Type B pancreatic cell (in vitro differentiated cells): Measurements from ENCODE around the gene TMEM205. TPM values are rescaled to one million over a fixed set of nuclear protein-coding genes. Genes with fewer than 3 reads are reported as not detected.

Source experiments
- DNase-seq: peaks from one replicate; pipeline ENCODE4 v3.0.0; 2021; ENCODE audit warnings: mixed read lengths; ENCODE audit not compliant: unreplicated experiment; ENCODE audit errors: extremely low spot score
- H3K27ac Mint-ChIP-seq: 2 replicates; pipeline ENCODE4 v1.8.0; 2021; ENCODE audit warnings: mild to moderate bottlenecking, mixed read lengths
- H3K27me3 Mint-ChIP-seq: 2 replicates; pipeline ENCODE4 v1.8.0; 2021; ENCODE audit warnings: mixed read lengths
- H3K36me3 Mint-ChIP-seq: 2 replicates; pipeline ENCODE4 v1.8.0; 2021; ENCODE audit warnings: mixed read lengths
- H3K4me1 Mint-ChIP-seq: one replicate; pipeline ENCODE4 v1.8.0; 2021; ENCODE audit warnings: mixed read lengths; ENCODE audit not compliant: unreplicated experiment
- H3K4me3 Mint-ChIP-seq: 2 replicates; pipeline ENCODE4 v1.8.0; 2021; ENCODE audit warnings: mild to moderate bottlenecking, mixed read lengths
- H3K9me3 Mint-ChIP-seq: 2 replicates; pipeline ENCODE4 v1.8.0; 2021; ENCODE audit warnings: mixed read lengths
- total RNA-seq: library from RNA; stranded (reverse); gene quantifications from 2 replicates; pipeline ENCODE4 v1.2.1, GENCODE V29; 2021; ENCODE audit warnings: low replicate concordance
- TF ChIP-seq, protein P1 (sequence below): fragments of 200-600 bp; sonication (generic); conservative IDR thresholded peaks from 2 replicates; pipeline ENCODE4 v1.5.0; 2021; ENCODE audit warnings: antibody characterized with exemption, mild to moderate bottlenecking

TMEM205 gene
- total RNA-seq, 1 donor from 2014 or later, result 58.6 TPM

DNA sequence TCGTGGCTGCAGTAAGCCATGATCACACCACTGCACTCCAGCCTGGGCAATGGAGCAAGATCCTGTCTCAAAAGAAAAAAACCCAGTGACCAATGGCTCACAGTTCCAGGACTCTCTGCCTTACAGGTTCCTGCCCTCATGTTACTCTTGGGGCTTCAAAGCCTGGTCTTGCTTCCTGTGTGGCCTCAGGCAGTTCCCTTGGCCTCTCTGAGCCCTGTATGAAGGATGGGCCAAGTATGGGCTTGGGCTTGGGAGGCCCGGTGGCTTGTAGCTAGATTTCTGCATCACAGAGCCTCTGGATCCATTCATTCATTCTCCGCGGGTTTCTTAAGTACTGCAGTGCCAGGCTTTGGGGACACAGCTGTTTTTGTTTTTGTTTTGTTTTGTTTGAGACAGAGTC, 50.9 kb downstream of the TMEM205 start:
- H3K4me1 Mint-ChIP-seq, result peaks cover 7% of the 10 kb centered on the region

DNA sequence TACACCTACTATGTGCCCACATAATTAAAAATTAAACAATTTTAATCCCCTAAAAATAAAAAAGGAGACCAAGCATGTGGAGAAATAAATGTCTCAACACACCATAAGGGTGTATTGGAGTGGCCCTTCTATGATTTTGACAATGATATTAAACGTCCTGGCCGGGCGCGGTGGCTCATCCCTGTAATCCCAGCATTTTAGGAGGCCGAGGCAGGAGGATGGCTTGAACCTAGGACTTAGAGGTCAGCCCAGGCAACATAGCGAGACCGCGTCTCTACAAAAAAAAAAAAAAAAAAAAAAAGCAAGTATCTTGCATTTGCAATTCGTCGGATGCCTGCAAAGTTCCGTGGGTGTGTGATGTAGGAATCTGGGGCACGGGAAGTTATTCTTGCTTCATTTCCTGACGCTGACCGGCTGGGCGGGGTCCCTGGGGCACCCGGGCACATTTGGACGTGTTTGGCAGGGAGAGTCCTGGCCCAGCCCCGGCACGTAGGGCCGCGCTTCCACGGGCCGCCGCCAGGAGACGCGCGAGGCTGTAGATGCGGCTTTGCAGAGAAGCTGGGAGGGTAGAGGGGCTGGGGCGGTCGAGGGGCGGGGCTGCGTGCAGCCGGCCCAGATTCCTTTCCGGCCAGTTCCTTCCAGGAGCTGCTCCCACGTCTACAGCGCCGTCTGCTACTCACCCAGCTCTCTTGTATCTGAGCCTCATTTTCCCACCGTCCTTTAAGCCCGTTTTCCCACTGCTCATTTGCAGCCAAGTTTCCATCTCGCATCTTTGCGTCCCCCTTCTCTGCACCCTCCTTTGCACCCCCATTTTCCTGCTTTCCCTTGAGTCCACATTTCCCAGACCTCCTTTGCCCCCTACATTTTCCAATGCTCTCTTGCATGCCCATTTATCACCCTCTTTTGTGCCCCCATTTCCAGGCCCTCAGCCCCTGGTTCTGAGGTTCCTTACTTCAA, 52.4 kb downstream of the TMEM205 start:
- Mint-ChIP-seq H3K36me3 (no peaks in the 10 kb centered on the region), H3K9me3 (no peaks in the 10 kb centered on the region), H3K27me3 (no peaks in the 10 kb centered on the region), H3K27ac (no peak overlapping the region), H3K4me1 (peaks cover 7% of the 10 kb centered on the region), H3K4me3 (peak overlapping the region; percentile 81)
- peak; percentile 96 for DNase-seq
- TF ChIP-seq, protein P1, sequence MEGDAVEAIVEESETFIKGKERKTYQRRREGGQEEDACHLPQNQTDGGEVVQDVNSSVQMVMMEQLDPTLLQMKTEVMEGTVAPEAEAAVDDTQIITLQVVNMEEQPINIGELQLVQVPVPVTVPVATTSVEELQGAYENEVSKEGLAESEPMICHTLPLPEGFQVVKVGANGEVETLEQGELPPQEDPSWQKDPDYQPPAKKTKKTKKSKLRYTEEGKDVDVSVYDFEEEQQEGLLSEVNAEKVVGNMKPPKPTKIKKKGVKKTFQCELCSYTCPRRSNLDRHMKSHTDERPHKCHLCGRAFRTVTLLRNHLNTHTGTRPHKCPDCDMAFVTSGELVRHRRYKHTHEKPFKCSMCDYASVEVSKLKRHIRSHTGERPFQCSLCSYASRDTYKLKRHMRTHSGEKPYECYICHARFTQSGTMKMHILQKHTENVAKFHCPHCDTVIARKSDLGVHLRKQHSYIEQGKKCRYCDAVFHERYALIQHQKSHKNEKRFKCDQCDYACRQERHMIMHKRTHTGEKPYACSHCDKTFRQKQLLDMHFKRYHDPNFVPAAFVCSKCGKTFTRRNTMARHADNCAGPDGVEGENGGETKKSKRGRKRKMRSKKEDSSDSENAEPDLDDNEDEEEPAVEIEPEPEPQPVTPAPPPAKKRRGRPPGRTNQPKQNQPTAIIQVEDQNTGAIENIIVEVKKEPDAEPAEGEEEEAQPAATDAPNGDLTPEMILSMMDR, result peak; percentile 96

More for the DNA sequence above, 50.9 kb downstream of the TMEM205 start:
- no peak overlapping the region for H3K27ac Mint-ChIP-seq
- DNase-seq, result no peak
- H3K36me3 Mint-ChIP-seq, result no peaks in the 10 kb centered on the region
- H3K9me3 Mint-ChIP-seq, result no peaks in the 10 kb centered on the region
- TF ChIP-seq, protein P1, result no peak
- no peak overlapping the region for H3K4me3 Mint-ChIP-seq
- no peaks in the 10 kb centered on the region for H3K27me3 Mint-ChIP-seq

Other genes with a start within 250 kb of the TMEM205 start
- gene SPC24, start 190.5 kb downstream of the TMEM205 start, total RNA-seq, result 15.0 and 43.2 TPM in 2 replicates
- gene KANK2, start 148.7 kb downstream of the TMEM205 start, total RNA-seq, result 17.6 and 55.3 TPM in 2 replicates
- gene ANGPTL8, start 106.6 kb downstream of the TMEM205 start, total RNA-seq, result not detected in 2 replicates
- 43.6 and 58.9 TPM in 2 replicates for gene DOCK6, start 83.7 kb downstream of the TMEM205 start, total RNA-seq
- not detected in 2 replicates for gene TSPAN16, start 50.1 kb downstream of the TMEM205 start, total RNA-seq
- gene RAB3D, start 6.6 kb downstream of the TMEM205 start, total RNA-seq, result 45.3 and 77.5 TPM in 2 replicates
- gene CCDC159, start 251 bp upstream of the TMEM205 start, total RNA-seq, result 9.6 and 12.1 TPM in 2 replicates
- 11.1 and 15.9 TPM in 2 replicates for gene PLPPR2, start 9.2 kb upstream of the TMEM205 start, total RNA-seq
- gene SWSAP1, start 28.4 kb upstream of the TMEM205 start, total RNA-seq, result 2.7 and 4.3 TPM in 2 replicates
- 9.2 and 11.4 TPM in 2 replicates for gene EPOR, start 38.0 kb upstream of the TMEM205 start, total RNA-seq
- 44.8 and 49.6 TPM in 2 replicates for gene RGL3, start 73.0 kb upstream of the TMEM205 start, total RNA-seq
- gene ODAD3, start 88.9 kb upstream of the TMEM205 start, total RNA-seq, result 1.0 and 2.2 TPM in 2 replicates
- 342 and 403 TPM in 2 replicates for gene PRKCSH, start 89.4 kb upstream of the TMEM205 start, total RNA-seq
- gene ELAVL3, start 134.8 kb upstream of the TMEM205 start, total RNA-seq, result 1.7 and 3.3 TPM in 2 replicates
- gene ZNF653, start 159.6 kb upstream of the TMEM205 start, total RNA-seq, result 11.5 and 13.4 TPM in 2 replicates
- 40.8 and 42.1 TPM in 2 replicates for gene ECSIT, start 182.9 kb upstream of the TMEM205 start, total RNA-seq
- gene CNN1, start 192.6 kb upstream of the TMEM205 start, total RNA-seq, result 2.3 and 7.9 TPM in 2 replicates
- gene ELOF1, start 213.0 kb upstream of the TMEM205 start, total RNA-seq, result 51.3 and 57.1 TPM in 2 replicates
- 3.2 and 6.0 TPM in 2 replicates for gene ACP5, start 231.4 kb upstream of the TMEM205 start, total RNA-seq